ENCODE results near the gene DEPP1. TPM values are rescaled to one million over a fixed set of nuclear protein-coding genes. Genes with fewer than 3 reads are reported as not detected.

The DEPP1 gene
- total and polyA plus RNA-seq, 2 of the 13 experiments (the other 11 are each of a cell fraction or from before 2014, with no cell fraction given), result 14.8 to 270 TPM

DNA sequence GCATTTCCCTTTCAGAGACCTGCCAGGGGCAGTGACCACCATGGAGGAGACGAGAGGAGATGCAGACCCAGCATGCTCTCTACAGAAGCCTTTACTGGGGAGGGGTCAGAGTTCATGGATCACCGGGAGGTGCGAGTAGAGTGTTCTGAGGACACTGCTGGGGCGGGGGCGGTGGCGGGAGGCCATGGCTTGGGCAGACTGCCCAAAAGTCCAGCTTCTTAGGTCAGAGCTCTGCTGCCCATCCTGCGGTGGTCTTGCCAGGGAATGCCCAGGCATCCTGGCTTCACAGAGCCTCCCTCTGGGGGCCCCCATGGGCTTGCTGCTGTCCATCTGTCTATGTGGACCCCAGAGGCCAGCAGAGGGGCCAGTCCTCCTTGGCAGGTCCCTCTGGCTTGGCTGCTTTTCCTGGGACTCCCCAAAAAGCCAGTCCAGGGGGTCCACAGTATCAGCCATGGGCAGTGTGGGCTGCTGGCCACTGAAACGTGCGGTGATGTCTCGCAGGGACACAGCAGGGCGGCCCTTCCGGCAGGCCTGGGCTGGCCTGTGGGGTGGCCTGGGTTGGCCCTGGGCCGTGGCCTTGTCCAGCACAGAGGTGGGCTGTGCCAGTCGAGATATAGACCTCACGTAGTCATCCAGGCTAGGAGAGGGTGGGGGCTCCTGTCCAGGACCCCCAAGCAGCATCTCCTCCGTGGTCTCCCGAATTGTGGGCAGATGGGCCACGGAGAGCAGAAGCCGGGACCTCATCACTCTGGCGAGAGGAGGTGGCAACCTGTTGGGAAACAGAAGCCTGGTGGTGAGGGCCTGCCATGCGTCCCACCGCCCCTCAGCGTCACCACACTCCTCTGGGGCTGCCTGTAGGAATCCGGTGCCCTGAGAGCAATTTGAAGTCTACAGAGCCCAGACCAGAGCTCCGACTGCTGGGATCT is 1.1 kb downstream of the DEPP1 start (continued):
- TF ChIP-seq, protein P1, sequence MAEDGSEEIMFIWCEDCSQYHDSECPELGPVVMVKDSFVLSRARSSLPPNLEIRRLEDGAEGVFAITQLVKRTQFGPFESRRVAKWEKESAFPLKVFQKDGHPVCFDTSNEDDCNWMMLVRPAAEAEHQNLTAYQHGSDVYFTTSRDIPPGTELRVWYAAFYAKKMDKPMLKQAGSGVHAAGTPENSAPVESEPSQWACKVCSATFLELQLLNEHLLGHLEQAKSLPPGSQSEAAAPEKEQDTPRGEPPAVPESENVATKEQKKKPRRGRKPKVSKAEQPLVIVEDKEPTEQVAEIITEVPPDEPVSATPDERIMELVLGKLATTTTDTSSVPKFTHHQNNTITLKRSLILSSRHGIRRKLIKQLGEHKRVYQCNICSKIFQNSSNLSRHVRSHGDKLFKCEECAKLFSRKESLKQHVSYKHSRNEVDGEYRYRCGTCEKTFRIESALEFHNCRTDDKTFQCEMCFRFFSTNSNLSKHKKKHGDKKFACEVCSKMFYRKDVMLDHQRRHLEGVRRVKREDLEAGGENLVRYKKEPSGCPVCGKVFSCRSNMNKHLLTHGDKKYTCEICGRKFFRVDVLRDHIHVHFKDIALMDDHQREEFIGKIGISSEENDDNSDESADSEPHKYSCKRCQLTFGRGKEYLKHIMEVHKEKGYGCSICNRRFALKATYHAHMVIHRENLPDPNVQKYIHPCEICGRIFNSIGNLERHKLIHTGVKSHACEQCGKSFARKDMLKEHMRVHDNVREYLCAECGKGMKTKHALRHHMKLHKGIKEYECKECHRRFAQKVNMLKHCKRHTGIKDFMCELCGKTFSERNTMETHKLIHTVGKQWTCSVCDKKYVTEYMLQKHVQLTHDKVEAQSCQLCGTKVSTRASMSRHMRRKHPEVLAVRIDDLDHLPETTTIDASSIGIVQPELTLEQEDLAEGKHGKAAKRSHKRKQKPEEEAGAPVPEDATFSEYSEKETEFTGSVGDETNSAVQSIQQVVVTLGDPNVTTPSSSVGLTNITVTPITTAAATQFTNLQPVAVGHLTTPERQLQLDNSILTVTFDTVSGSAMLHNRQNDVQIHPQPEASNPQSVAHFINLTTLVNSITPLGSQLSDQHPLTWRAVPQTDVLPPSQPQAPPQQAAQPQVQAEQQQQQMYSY (CRISPR knock-in tag; IDR thresholded peaks at IDR 0.05), result peak; percentile 21; the same call in 1 of the 2 replicates
- TF ChIP-seq KDM2A (CRISPR knock-in tag; IDR thresholded peaks at IDR 0.05; ENCODE audit: borderline replicate concordance, low read depth) (no peak), ZNF850 (CRISPR knock-in tag; conservative IDR thresholded peaks at IDR 0.05) (no peak), BORCS8-MEF2B (CRISPR knock-in tag; IDR thresholded peaks at IDR 0.05) (peak; percentile 56; the same call in 1 of the 2 replicates), ZBTB7B (CRISPR knock-in tag; IDR thresholded peaks at IDR 0.05) (peak; percentile 9; the same call in 1 of the 2 replicates), ZNF879 (CRISPR knock-in tag; IDR thresholded peaks at IDR 0.05) (peak; percentile 49; the same call in 1 of the 2 replicates), TRIM24 (CRISPR knock-in tag; IDR thresholded peaks at IDR 0.05) (no peak), PHF5A (CRISPR knock-in tag; IDR thresholded peaks at IDR 0.05; ENCODE audit: low read depth, unreplicated experiment) (peak; percentile 82), KLF12 (CRISPR knock-in tag; IDR thresholded peaks at IDR 0.05; ENCODE audit: borderline replicate concordance) (peak; percentile 43; the same call in 1 of the 2 replicates), NR2F6 (IDR thresholded peaks at IDR 0.05) (0 out of 2 replicates have a peak, but pooled peaks have one; percentile 15), NR2F6 (CRISPR knock-in tag; IDR thresholded peaks at IDR 0.05) (no peak), RORA (CRISPR knock-in tag; IDR thresholded peaks at IDR 0.05) (no peak)
- TF ChIP-seq, protein P2, sequence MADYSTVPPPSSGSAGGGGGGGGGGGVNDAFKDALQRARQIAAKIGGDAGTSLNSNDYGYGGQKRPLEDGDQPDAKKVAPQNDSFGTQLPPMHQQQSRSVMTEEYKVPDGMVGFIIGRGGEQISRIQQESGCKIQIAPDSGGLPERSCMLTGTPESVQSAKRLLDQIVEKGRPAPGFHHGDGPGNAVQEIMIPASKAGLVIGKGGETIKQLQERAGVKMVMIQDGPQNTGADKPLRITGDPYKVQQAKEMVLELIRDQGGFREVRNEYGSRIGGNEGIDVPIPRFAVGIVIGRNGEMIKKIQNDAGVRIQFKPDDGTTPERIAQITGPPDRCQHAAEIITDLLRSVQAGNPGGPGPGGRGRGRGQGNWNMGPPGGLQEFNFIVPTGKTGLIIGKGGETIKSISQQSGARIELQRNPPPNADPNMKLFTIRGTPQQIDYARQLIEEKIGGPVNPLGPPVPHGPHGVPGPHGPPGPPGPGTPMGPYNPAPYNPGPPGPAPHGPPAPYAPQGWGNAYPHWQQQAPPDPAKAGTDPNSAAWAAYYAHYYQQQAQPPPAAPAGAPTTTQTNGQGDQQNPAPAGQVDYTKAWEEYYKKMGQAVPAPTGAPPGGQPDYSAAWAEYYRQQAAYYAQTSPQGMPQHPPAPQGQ (CRISPR knock-in tag; IDR thresholded peaks at IDR 0.05; ENCODE audit: borderline replicate concordance), result peak; percentile 85; the same call in 1 of the 2 replicates
- TF ChIP-seq, protein P3, sequence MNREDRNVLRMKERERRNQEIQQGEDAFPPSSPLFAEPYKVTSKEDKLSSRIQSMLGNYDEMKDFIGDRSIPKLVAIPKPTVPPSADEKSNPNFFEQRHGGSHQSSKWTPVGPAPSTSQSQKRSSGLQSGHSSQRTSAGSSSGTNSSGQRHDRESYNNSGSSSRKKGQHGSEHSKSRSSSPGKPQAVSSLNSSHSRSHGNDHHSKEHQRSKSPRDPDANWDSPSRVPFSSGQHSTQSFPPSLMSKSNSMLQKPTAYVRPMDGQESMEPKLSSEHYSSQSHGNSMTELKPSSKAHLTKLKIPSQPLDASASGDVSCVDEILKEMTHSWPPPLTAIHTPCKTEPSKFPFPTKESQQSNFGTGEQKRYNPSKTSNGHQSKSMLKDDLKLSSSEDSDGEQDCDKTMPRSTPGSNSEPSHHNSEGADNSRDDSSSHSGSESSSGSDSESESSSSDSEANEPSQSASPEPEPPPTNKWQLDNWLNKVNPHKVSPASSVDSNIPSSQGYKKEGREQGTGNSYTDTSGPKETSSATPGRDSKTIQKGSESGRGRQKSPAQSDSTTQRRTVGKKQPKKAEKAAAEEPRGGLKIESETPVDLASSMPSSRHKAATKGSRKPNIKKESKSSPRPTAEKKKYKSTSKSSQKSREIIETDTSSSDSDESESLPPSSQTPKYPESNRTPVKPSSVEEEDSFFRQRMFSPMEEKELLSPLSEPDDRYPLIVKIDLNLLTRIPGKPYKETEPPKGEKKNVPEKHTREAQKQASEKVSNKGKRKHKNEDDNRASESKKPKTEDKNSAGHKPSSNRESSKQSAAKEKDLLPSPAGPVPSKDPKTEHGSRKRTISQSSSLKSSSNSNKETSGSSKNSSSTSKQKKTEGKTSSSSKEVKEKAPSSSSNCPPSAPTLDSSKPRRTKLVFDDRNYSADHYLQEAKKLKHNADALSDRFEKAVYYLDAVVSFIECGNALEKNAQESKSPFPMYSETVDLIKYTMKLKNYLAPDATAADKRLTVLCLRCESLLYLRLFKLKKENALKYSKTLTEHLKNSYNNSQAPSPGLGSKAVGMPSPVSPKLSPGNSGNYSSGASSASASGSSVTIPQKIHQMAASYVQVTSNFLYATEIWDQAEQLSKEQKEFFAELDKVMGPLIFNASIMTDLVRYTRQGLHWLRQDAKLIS (CRISPR knock-in tag; IDR thresholded peaks at IDR 0.05), result peak; percentile 44; the same call in 1 of the 2 replicates
- TF ChIP-seq, protein P4, sequence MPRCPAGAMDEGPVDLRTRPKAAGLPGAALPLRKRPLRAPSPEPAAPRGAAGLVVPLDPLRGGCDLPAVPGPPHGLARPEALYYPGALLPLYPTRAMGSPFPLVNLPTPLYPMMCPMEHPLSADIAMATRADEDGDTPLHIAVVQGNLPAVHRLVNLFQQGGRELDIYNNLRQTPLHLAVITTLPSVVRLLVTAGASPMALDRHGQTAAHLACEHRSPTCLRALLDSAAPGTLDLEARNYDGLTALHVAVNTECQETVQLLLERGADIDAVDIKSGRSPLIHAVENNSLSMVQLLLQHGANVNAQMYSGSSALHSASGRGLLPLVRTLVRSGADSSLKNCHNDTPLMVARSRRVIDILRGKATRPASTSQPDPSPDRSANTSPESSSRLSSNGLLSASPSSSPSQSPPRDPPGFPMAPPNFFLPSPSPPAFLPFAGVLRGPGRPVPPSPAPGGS (CRISPR knock-in tag; IDR thresholded peaks at IDR 0.05), result no peak
